ENCODE data around the gene BAIAP2. TPM values are rescaled to one million over a fixed set of nuclear protein-coding genes. Genes with fewer than 3 reads are reported as not detected.
A peak's percentile ranks its signal among the peaks of the same experiment; 100 is the strongest.

Gene BAIAP2
- total RNA-seq, 6 experiments from 2014 or later, result 30.8 to 47.4 (median 35.9) TPM

DNA sequence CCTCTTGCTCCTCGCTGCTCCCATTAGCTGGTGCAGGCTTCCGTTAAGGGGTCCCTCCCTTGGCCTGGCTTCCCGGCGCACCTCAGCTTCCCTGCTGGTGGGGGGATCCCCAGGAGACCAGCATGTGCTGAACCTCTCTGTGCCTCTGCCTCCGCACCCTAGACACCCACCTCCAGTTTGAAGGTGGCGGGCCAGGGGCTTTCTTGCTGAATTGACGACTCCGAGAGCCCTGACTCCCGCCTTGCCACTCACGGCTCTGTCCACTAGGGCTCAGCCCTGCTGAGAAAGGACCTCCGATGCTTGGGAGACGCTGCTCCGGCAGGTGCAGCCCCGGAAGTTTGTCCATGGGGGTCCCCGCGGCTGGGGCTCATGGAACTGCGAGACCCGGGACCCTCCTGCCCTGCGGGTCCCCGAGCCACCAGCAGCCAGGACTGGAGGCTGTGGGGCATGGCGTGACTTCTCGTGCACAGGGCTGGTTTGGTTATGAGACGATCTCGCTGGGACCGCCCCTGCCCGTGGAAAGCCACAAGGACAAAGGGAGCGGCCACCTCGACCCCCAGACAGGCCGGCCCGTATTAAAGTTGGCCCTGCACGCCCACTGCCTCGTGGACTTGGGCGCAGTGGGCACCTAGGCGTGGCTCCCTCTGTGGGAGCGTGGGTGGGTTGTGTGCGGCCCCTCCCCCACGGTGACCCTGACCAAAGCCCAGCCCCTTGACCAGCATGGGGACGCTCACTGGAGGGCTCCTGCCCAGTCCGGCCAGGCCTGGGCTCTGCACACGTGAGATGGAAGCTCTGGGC, 35.2 kb upstream of the BAIAP2 start:
- no peaks in the 10 kb centered on the region for H3K9me3 Mint-ChIP-seq
- no peak for DNase-seq
- peaks cover 15% of the 10 kb centered on the region for H3K4me1 Mint-ChIP-seq (ENCODE audit: low read depth)
- no peak overlapping the region for H3K4me3 Mint-ChIP-seq
- H3K27ac Mint-ChIP-seq, result no peak overlapping the region
- no peaks in the 10 kb centered on the region for H3K36me3 Mint-ChIP-seq (ENCODE audit: low read depth)
- TF ChIP-seq, protein P1, sequence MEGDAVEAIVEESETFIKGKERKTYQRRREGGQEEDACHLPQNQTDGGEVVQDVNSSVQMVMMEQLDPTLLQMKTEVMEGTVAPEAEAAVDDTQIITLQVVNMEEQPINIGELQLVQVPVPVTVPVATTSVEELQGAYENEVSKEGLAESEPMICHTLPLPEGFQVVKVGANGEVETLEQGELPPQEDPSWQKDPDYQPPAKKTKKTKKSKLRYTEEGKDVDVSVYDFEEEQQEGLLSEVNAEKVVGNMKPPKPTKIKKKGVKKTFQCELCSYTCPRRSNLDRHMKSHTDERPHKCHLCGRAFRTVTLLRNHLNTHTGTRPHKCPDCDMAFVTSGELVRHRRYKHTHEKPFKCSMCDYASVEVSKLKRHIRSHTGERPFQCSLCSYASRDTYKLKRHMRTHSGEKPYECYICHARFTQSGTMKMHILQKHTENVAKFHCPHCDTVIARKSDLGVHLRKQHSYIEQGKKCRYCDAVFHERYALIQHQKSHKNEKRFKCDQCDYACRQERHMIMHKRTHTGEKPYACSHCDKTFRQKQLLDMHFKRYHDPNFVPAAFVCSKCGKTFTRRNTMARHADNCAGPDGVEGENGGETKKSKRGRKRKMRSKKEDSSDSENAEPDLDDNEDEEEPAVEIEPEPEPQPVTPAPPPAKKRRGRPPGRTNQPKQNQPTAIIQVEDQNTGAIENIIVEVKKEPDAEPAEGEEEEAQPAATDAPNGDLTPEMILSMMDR (IDR thresholded peaks at IDR 0.05), result no peak
- H3K27me3 Mint-ChIP-seq (ENCODE audit: insufficient read depth), result peaks cover 25% of the 10 kb centered on the region

DNA sequence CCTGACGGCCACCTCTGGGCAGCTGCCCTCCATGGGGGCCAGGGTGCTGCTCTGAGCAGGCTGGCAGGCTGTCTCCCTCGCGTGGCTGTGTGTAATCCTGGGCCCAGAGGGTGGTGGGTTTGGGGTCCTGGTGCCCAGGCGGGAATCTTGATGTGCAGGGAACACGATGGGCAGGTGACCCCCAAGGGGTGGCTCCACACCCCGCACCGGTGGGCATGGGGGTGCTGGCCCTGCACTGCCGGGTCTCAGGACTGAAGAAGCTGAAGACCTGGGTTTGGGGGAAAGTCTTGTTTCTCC, 34.7 kb upstream of the BAIAP2 start:
- Mint-ChIP-seq H3K4me3 (no peak overlapping the region), H3K36me3 (ENCODE audit: low read depth) (no peaks in the 10 kb centered on the region)

DNA sequence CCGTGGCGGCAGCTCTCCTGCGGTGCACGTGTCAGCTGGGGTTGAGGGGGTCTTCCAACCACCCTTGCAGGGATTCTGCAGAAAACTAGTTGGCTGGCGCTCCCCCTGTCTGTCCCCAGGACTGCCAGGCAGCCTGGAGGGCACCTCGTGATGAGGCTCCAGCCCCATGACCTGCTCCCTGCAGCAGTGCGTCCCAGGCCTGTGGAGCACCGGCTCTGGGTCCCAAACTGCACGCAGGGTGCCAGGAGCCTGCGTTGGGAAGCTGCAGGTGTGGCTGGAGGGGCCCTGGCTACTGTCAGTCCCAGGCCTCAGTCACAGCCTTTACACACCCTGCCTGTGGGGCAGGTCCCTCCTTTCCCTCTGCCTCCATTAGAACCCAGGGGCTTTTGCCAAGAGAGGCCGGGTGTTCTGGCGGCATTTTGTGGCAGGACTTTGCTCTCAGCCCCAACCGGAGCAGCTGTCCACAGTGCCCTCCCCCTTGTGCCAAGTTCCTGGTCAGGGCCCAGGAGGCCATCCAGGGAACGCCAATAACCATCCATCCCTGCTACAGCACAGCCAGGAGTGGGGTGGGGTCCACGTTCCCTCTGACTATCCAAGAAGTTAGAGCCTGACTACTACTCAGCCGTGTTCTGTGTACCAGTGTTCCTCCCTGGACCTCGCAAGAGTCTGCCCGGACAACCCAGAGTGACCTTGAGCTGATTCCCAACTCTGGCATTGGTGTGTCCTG, 34.2 kb upstream of the BAIAP2 start:
- Mint-ChIP-seq H3K27me3 (ENCODE audit: insufficient read depth) (peaks cover 31% of the 10 kb centered on the region), H3K4me1 (ENCODE audit: low read depth) (peaks cover 15% of the 10 kb centered on the region), H3K9me3 (no peaks in the 10 kb centered on the region), H3K4me3 (no peak overlapping the region), H3K36me3 (ENCODE audit: low read depth) (no peaks in the 10 kb centered on the region), H3K27ac (no peak overlapping the region)
- DNase-seq, result no peak
- TF ChIP-seq, protein P1 (IDR thresholded peaks at IDR 0.05), result no peak

More for the DNA sequence above, 34.7 kb upstream of the BAIAP2 start:
- Mint-ChIP-seq H3K27ac (no peak overlapping the region), H3K27me3 (ENCODE audit: insufficient read depth) (peaks cover 29% of the 10 kb centered on the region), H3K9me3 (no peaks in the 10 kb centered on the region), H3K4me1 (ENCODE audit: low read depth) (peaks cover 15% of the 10 kb centered on the region)
- no peak for DNase-seq
- TF ChIP-seq, protein P1 (IDR thresholded peaks at IDR 0.05), result no peak

DNA sequence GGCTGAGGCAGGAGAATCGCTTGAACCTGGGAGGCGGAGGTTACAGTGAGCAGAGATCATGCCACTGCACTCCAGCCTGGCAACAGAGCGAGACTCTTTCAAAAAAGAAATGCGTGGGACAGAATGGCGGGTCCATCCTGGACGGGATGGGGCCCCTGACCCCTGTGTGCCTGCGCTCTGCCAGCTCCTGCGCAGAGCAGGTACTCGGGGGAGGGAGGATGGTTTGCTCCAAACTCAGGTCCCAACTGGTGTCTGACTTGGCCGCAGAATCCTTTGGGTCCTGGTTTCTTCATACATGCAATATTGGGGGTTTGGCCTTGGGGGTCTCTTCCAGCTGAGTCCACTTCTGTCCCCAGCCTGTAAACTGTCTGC, 33.0 kb upstream of the BAIAP2 start:
- Mint-ChIP-seq H3K36me3 (ENCODE audit: low read depth) (no peaks in the 10 kb centered on the region), H3K4me1 (ENCODE audit: low read depth) (peaks cover 15% of the 10 kb centered on the region), H3K27me3 (ENCODE audit: insufficient read depth) (peaks cover 36% of the 10 kb centered on the region), H3K9me3 (no peaks in the 10 kb centered on the region), H3K27ac (no peak overlapping the region), H3K4me3 (no peak overlapping the region)
- TF ChIP-seq, protein P1 (IDR thresholded peaks at IDR 0.05), result no peak
- no peak for DNase-seq

DNA sequence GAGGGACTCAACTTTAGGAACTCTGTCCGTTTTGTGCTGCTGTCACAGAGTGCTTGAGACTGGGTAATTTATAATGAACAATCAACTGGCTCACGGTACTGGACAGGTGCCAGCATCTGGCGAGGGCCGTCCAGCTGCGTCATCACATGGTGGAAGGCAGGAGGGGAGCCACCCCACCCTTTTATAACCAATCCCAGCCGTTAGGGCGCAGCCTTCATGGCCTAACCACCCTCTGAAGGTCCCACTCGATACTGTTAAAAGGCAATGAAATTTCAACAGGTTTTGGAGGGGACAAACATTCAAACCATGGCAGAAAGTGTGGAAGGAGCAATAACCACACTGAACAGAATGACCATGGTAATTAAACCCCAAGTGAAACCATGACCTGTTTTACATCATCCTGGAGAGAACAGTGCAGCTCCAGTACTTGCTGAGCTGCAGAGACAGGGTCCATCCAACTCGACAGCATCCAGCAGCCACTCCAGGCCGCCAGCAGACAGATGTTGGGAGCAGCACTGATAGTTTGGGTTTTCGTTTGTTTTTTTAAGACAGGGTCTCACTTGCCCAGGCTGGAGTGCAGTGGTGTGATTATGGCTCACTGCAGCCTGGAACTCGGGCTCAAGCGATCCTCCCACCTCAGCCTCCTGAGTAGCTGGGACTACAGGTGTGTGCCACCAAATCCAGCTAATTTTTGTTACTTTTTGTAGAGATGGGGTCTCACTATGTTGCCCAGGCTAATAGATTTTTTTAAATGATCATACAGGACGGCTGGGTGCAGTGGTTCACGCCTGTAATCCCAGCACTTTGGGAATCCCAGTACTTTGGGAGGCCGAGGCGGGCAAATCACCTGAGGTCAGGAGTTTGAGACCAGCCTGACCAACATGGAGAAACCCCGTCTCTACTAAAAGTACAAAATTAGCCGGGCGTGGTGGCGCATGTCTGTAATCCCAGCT, 32.3 kb upstream of the BAIAP2 start:
- no peak overlapping the region for H3K27ac Mint-ChIP-seq
- H3K4me3 Mint-ChIP-seq, result 0 out of 2 replicates have a peak overlapping the region, but pooled peaks have one; percentile 6

More for the DNA sequence above, 32.3 kb upstream of the BAIAP2 start:
- peak; percentile 39 for DNase-seq
- TF ChIP-seq, protein P1 (IDR thresholded peaks at IDR 0.05), result no peak
- Mint-ChIP-seq H3K36me3 (ENCODE audit: low read depth) (no peaks in the 10 kb centered on the region), H3K27me3 (ENCODE audit: insufficient read depth) (peaks cover 36% of the 10 kb centered on the region), H3K4me1 (ENCODE audit: low read depth) (peaks cover 15% of the 10 kb centered on the region), H3K9me3 (no peaks in the 10 kb centered on the region)
